ENCODE measurements around the gene GAB4. TPM values are rescaled to one million over a fixed set of nuclear protein-coding genes. Genes with fewer than 3 reads are reported as not detected.

Gene GAB4
- total RNA-seq (2014; rRNA removed; shearing (Covaris generic)) = not detected in 2 replicates

DNA sequence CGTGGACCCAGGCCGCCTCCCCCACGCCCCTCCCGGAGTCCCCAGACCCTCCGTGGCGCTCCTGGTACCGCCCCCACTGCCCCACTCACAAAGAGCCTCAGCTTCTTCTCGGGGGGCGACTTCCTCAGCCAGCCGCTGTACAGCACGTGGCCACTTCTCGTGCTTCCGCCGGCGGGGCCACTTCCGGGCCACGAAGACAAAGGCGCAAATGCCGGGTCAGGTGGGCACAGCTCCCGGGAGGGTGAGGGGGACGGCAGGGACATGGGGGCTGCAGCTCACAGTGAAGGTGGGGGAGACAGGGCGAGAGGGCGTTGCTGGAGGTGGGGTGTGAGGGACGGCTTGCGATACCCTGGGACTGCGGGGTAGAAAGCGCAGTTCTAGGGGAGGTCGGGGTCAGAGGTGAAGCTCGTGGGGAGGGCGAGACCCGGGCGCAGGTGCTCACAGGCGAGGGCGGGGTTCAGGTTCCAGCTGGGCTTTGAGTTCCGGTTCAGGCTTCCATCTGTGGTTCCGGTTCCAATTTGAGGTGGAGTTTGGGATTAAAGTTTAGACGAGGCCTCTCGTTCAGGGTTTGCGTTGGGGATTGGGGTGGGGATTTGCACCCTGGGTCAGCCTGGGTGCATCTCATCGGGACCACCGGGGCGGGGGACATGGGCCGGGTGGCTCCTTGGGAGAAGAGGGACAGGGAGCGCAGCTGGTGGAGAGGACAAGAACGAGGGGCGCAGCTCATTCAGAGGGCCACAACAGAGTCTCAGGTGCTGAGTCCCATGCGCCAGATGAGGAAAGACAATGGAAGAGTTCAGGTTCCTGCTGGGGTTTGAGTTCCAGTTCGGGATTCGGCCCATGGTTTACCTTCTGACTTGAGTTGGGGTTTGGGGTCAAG is at the start of gene GAB4:
GAB4 (minus strand) TSS at position 371 of the 880 bp plus-strand sequence; CDS start at position 263, 108 bp downstream.

Other genes with a start within 250 kb of the GAB4 start
- not detected in 2 replicates for gene XKR3, start 182.8 kb downstream of the GAB4 start, total RNA-seq (2014; rRNA removed; shearing (Covaris generic))
- gene IL17RA, start 76.8 kb upstream of the GAB4 start, total RNA-seq (2014; rRNA removed; shearing (Covaris generic)) = 4.5 and 4.7 TPM in 2 replicates
- gene TMEM121B, start 113.1 kb upstream of the GAB4 start, total RNA-seq (2014; rRNA removed; shearing (Covaris generic)) = 0.11 TPM in 2 replicates
- gene HDHD5, start 151.1 kb upstream of the GAB4 start, total RNA-seq (2014; rRNA removed; shearing (Covaris generic)) = 44.2 and 53.6 TPM in 2 replicates
- gene ADA2, start 211.2 kb upstream of the GAB4 start, total RNA-seq (2014; rRNA removed; shearing (Covaris generic)) = not detected in 2 replicates